ENCODE results near the gene SETD1B. TPM values are rescaled to one million over a fixed set of nuclear protein-coding genes. Genes with fewer than 3 reads are reported as not detected.

SETD1B gene
- total RNA-seq, 1 experiment from 2014 or later = 40.4 TPM

DNA sequence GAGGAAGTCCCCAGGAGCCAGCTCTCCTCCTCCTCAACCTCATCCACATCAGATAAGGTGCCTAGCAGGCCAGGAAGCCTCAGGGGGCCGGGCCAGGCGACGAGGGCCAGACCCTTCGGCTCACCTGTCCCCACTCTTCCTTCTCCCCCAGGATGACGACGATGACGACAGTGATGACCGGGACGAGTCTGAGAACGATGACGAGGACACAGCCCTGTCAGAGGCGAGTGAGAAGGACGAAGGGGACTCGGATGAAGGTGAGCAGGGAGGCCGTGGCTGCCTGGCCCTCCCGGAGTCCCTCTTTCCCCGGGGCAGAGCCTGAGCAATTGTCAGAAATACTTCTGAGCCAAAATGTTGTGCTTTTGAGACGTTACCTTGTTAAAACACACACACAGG, 13.8 kb downstream of the SETD1B start:
- Histone ChIP-seq H3K4me1 (ENCODE audit: insufficient read depth, low read length) (no peaks in the 10 kb centered on the region), H3T11ph (ENCODE audit: low read length) (no peak overlapping the region), H3K27me3 (ENCODE audit: insufficient read depth, low read length) (no peaks in the 10 kb centered on the region), H2AFZ (ENCODE audit: low read length) (no peak overlapping the region), H4K5ac (ENCODE audit: insufficient read length, low read depth, low read length) (no peak overlapping the region), H2BK5ac (ENCODE audit: insufficient read length, low read length) (no peak overlapping the region), H2BK12ac (ENCODE audit: insufficient read length, low read depth, low read length) (no peak overlapping the region), H3K23me2 (ENCODE audit: insufficient read length, low read depth, low read length, poor library complexity, severe bottlenecking) (no peaks in the 10 kb centered on the region), H3K9ac (ENCODE audit: extremely low read depth, insufficient read length, low read length) (no peak overlapping the region), H2BK120ac (ENCODE audit: low read depth, low read length, poor library complexity, severe bottlenecking) (no peak overlapping the region), H3K14ac (ENCODE audit: insufficient read depth, low read length) (no peak overlapping the region), H3K27ac (ENCODE audit: insufficient read length, low read depth, low read length) (no peak overlapping the region), H4K20me1 (ENCODE audit: control insufficient read depth, insufficient read depth, insufficient read length) (no peaks in the 10 kb centered on the region), H3K4ac (ENCODE audit: low read depth, low read length) (no peak overlapping the region), H2BK20ac (ENCODE audit: low read depth, low read length, poor library complexity, severe bottlenecking) (no peak overlapping the region), H3K18ac (ENCODE audit: insufficient read length, low read depth, low read length) (no peak overlapping the region), H4K91ac (ENCODE audit: insufficient read length, low read depth, low read length) (no peak overlapping the region), H4K8ac (replicated peaks; ENCODE audit: insufficient read length, low read depth, low read length) (no peak overlapping the region), H3K23ac (ENCODE audit: insufficient read length, low read depth, low read length) (no peak overlapping the region), H2BK15ac (ENCODE audit: low read depth, low read length) (no peak overlapping the region), H3K4me2 (ENCODE audit: insufficient read depth, insufficient read length, low read length) (no peak overlapping the region), H3K79me1 (ENCODE audit: insufficient read depth, low read depth, low read length, poor library complexity, severe bottlenecking) (peaks cover 2% of the 10 kb centered on the region), H3K9me3 (ENCODE audit: control insufficient read depth, low read depth, low read length) (no peaks in the 10 kb centered on the region), H3K56ac (ENCODE audit: insufficient read length, low read depth, low read length) (no peak overlapping the region), H3K79me2 (ENCODE audit: insufficient read depth, low read length) (peaks cover 3% of the 10 kb centered on the region; the same call in 1 of the 2 replicates), H2AK5ac (ENCODE audit: insufficient read length, low read length) (no peak overlapping the region)
- no peak for DNase-seq
- no peak overlapping the region for H3K4me3 Mint-ChIP-seq
- peaks cover 9 to 14% of the 10 kb centered on the region in 2 experiments for H3K4me1 Mint-ChIP-seq
- no peak overlapping the region; a peak in 1 of 7 replicates for H3K27ac Mint-ChIP-seq
- H3K27me3 Mint-ChIP-seq (ENCODE audit: low read depth) = no peaks in the 10 kb centered on the region
- TF ChIP-seq, protein P1, sequence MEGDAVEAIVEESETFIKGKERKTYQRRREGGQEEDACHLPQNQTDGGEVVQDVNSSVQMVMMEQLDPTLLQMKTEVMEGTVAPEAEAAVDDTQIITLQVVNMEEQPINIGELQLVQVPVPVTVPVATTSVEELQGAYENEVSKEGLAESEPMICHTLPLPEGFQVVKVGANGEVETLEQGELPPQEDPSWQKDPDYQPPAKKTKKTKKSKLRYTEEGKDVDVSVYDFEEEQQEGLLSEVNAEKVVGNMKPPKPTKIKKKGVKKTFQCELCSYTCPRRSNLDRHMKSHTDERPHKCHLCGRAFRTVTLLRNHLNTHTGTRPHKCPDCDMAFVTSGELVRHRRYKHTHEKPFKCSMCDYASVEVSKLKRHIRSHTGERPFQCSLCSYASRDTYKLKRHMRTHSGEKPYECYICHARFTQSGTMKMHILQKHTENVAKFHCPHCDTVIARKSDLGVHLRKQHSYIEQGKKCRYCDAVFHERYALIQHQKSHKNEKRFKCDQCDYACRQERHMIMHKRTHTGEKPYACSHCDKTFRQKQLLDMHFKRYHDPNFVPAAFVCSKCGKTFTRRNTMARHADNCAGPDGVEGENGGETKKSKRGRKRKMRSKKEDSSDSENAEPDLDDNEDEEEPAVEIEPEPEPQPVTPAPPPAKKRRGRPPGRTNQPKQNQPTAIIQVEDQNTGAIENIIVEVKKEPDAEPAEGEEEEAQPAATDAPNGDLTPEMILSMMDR (conservative IDR thresholded peaks at IDR 0.05) = no peak
- peaks cover 20 to 75% (median 60%) of the 10 kb centered on the region in 3 experiments for H3K36me3 Mint-ChIP-seq (ENCODE audit: insufficient read depth in 1 of 3, low read depth in 3 of 3)
- WGBS (ENCODE audit: extremely low coverage, insufficient read length, low lambda C conversion rate) = no CpG with 5 or more reads among the region's 18 CpGs
- no peaks in the 10 kb centered on the region; a peak in 1 of 5 replicates for H3K9me3 Mint-ChIP-seq

All from H9 (cell line).